HG02970 (cell line): ENCODE results near the gene PPP1CB.

Source experiments
- ATAC-seq: cut with Tn5 transposase; IDR thresholded peaks from one replicate; pipeline ENCODE4 v1.9.1; 2021; ENCODE audit warnings: mild to moderate bottlenecking, moderate library complexity, moderate number of reproducible peaks; ENCODE audit not compliant: unreplicated experiment, low FRiP score

PPP1CB gene

GRCh38 chr2:28842042-28842441, 90.4 kb downstream of the PPP1CB start:
- ATAC-seq: no peak
